HG03558 (cell line): ENCODE data around the gene CAP2.
"Not testable (repeated sequence)": the region's sequence is repeated elsewhere in the genome, so short reads cannot be mapped to it uniquely, and the experiment has no call there.

ENCODE experiments used
- ATAC-seq: cut with Tn5 transposase; IDR thresholded peaks from one replicate; pipeline ENCODE4 v1.9.1; 2021; ENCODE audit warnings: moderate number of reproducible peaks; ENCODE audit not compliant: unreplicated experiment; ENCODE audit errors: extremely low read depth

CAP2 gene

GRCh38 chr6:17393892-17394631 is 667 bp downstream of the CAP2 start:
- ATAC-seq, result no peak

- no peak for ATAC-seq
Measured at GRCh38 chr6:17395112-17395511, 1.7 kb downstream of the CAP2 start.

- ATAC-seq, result no peak
Measured at GRCh38 chr6:17396256-17396655, 2.9 kb downstream of the CAP2 start.

GRCh38 chr6:17397764-17398194 is 4.4 kb downstream of the CAP2 start:
- no peak for ATAC-seq

GRCh38 chr6:17405181-17405943 is 12.0 kb downstream of the CAP2 start:
- ATAC-seq, result not testable (repeated sequence)

GRCh38 chr6:17405944-17406245 is 12.5 kb downstream of the CAP2 start:
- no peak for ATAC-seq

GRCh38 chr6:17408081-17408480 is 14.7 kb downstream of the CAP2 start:
- ATAC-seq, result no peak

GRCh38 chr6:17410281-17410680 is 16.9 kb downstream of the CAP2 start:
- ATAC-seq, result no peak

GRCh38 chr6:17413313-17413750 is 19.9 kb downstream of the CAP2 start:
- ATAC-seq, result no peak

- not testable (repeated sequence) for ATAC-seq
Measured at GRCh38 chr6:17414395-17414794, 21.0 kb downstream of the CAP2 start.

GRCh38 chr6:17415321-17415720 is 21.9 kb downstream of the CAP2 start:
- no peak for ATAC-seq

- no peak for ATAC-seq
Measured at GRCh38 chr6:17416806-17417205, 23.4 kb downstream of the CAP2 start.

- no peak for ATAC-seq
Measured at GRCh38 chr6:17417817-17418216, 24.4 kb downstream of the CAP2 start.

GRCh38 chr6:17418281-17419188 is 25.1 kb downstream of the CAP2 start:
- ATAC-seq, result no peak

- no peak for ATAC-seq
Measured at GRCh38 chr6:17419189-17419575, 25.8 kb downstream of the CAP2 start.

GRCh38 chr6:17420368-17420767 is 27.0 kb downstream of the CAP2 start:
- ATAC-seq, result no peak

GRCh38 chr6:17421406-17421805 is 28.0 kb downstream of the CAP2 start:
- no peak for ATAC-seq

- ATAC-seq, result no peak
Measured at GRCh38 chr6:17423026-17423425, 29.6 kb downstream of the CAP2 start.

- ATAC-seq, result no peak
Measured at GRCh38 chr6:17427062-17427461, 33.7 kb downstream of the CAP2 start.

- no peak for ATAC-seq
Measured at GRCh38 chr6:17427617-17428016, 34.2 kb downstream of the CAP2 start.
